HEK293 (cell line): ENCODE results near the gene EIF4H.

ENCODE experiments used
- CTCF ChIA-PET: fragments of 350-600 bp; formaldehyde crosslinking; extraction: SDS; loops from one replicate; lab custom pipeline; 2021; ENCODE audit warnings: antibody characterized with exemption; lab: Yijun Ruan, JAX
- POLR2A ChIA-PET: fragments of 300-600 bp; formaldehyde crosslinking; extraction: SDS; loops from one replicate; lab custom pipeline; 2020; ENCODE audit warnings: antibody characterized with exemption, inconsistent platforms; lab: Yijun Ruan, JAX
- H3K27ac ChIP-seq: fragments of 200-500 bp; sonication (Bioruptor generic); 2 replicates; pipeline ENCODE4 v1.5.1; 2014; ENCODE audit warnings: low read depth, low read length, control low read depth, inconsistent platforms; ENCODE audit errors: extremely low read depth
- H3K36me3 ChIP-seq, 2 experiments: fragments of 200-500 bp in 1 of 2; sonication (Bioruptor generic) in 1 of 2; 1 replicate in 1 of 2; 2 replicates in 1 of 2; pipeline ENCODE4 v1.5.1; 2014 to 2017; ENCODE audit warnings: inconsistent platforms in 2 of 2, low read length in 2 of 2; ENCODE audit not compliant: control insufficient read depth in 2 of 2, insufficient read depth in 1 of 2
- H3K4me1 ChIP-seq: fragments of 200-500 bp; sonication (Bioruptor generic); 2 replicates; pipeline ENCODE4 v1.5.1; 2014; ENCODE audit warnings: mild to moderate bottlenecking, low read length, inconsistent platforms; ENCODE audit not compliant: control insufficient read depth, insufficient read depth
- H3K4me3 ChIP-seq: 2 replicates; pipeline ENCODE4 v1.5.1; 2011; ENCODE audit warnings: low read depth, mild to moderate bottlenecking, control low read depth, low read length, moderate library complexity
- H3K9me3 ChIP-seq: fragments of 200-500 bp; sonication (Bioruptor generic); 2 replicates; pipeline ENCODE4 v1.5.1; 2014; ENCODE audit warnings: low read depth, low read length, inconsistent platforms; ENCODE audit not compliant: control insufficient read depth, insufficient read depth
- BCL11A ChIP-seq: fragments of 450-650 bp; formaldehyde crosslinking; IDR thresholded peaks from 2 replicates; pipeline ENCODE4 v1.5.1; 2016; ENCODE audit warnings: low read depth, missing biosample characterization, missing genetic modification characterization
- CTCF ChIP-seq: fragments of 450-650 bp; formaldehyde crosslinking; IDR thresholded peaks from 2 replicates; pipeline ENCODE4 v1.5.1; 2016; ENCODE audit warnings: missing biosample characterization, missing genetic modification characterization
- FEZF1 ChIP-seq: fragments of 450-650 bp; formaldehyde crosslinking; IDR thresholded peaks from 2 replicates; pipeline ENCODE4 v1.5.1; 2016; ENCODE audit warnings: missing biosample characterization, missing genetic modification characterization
- GLI4 ChIP-seq: fragments of 450-650 bp; formaldehyde crosslinking; IDR thresholded peaks from 2 replicates; pipeline ENCODE4 v1.5.1; 2016; ENCODE audit warnings: missing biosample characterization, missing genetic modification characterization
- HOXA7 ChIP-seq: sonication (generic); formaldehyde crosslinking; IDR thresholded peaks from 2 replicates; pipeline ENCODE4 v1.8.1; 2022; ENCODE audit warnings: missing genetic modification reagents, borderline replicate concordance
- KLF1 ChIP-seq: fragments of 450-650 bp; formaldehyde crosslinking; IDR thresholded peaks from 2 replicates; pipeline ENCODE4 v1.5.1; 2016; ENCODE audit warnings: missing biosample characterization, missing genetic modification characterization
- KLF10 ChIP-seq: fragments of 450-650 bp; IDR thresholded peaks from 2 replicates; pipeline ENCODE4 v1.5.1; 2018; ENCODE audit warnings: missing biosample characterization, mild to moderate bottlenecking, missing genetic modification characterization
- KLF8 ChIP-seq: fragments of 450-650 bp; formaldehyde crosslinking; IDR thresholded peaks from 2 replicates; pipeline ENCODE4 v1.5.1; 2016; ENCODE audit warnings: missing biosample characterization, missing genetic modification characterization
- KLF9 ChIP-seq: fragments of 450-650 bp; formaldehyde crosslinking; IDR thresholded peaks from 2 replicates; pipeline ENCODE4 v1.5.1; 2016; ENCODE audit warnings: missing biosample characterization, missing genetic modification characterization, low read depth
- MZF1 ChIP-seq: fragments of 450-650 bp; formaldehyde crosslinking; IDR thresholded peaks from 2 replicates; pipeline ENCODE4 v1.5.1; 2017; ENCODE audit warnings: missing biosample characterization, missing genetic modification characterization, borderline replicate concordance
- OVOL3 ChIP-seq: fragments of 450-650 bp; formaldehyde crosslinking; IDR thresholded peaks from 2 replicates; pipeline ENCODE4 v1.5.1; 2016; ENCODE audit warnings: missing biosample characterization, missing genetic modification characterization
- PRDM1 ChIP-seq: fragments of 450-650 bp; formaldehyde crosslinking; IDR thresholded peaks from 2 replicates; pipeline ENCODE4; 2016; ENCODE audit warnings: missing biosample characterization, missing genetic modification characterization
- PRDM6 ChIP-seq: fragments of 450-650 bp; formaldehyde crosslinking; IDR thresholded peaks from 2 replicates; pipeline ENCODE4 v1.5.1; 2017; ENCODE audit warnings: missing biosample characterization, missing genetic modification characterization
- TSHZ1 ChIP-seq: fragments of 450-650 bp; formaldehyde crosslinking; IDR thresholded peaks from 2 replicates; pipeline ENCODE4 v1.5.1; 2016; ENCODE audit warnings: missing biosample characterization, missing genetic modification characterization, borderline replicate concordance
- ZBTB44 ChIP-seq: fragments of 450-650 bp; IDR thresholded peaks from 2 replicates; pipeline ENCODE4 v1.5.1; 2018; ENCODE audit warnings: missing biosample characterization, mild to moderate bottlenecking, missing genetic modification characterization
- ZBTB49 ChIP-seq: fragments of 450-650 bp; formaldehyde crosslinking; IDR thresholded peaks from 2 replicates; pipeline ENCODE4 v1.5.1; 2016; ENCODE audit warnings: missing biosample characterization, missing genetic modification characterization, low read depth
- ZNF184 ChIP-seq: fragments of 450-650 bp; IDR thresholded peaks from 2 replicates; pipeline ENCODE4 v1.5.1; 2018; ENCODE audit warnings: missing biosample characterization, mild to moderate bottlenecking, missing genetic modification characterization
- ZNF26 ChIP-seq: fragments of 450-650 bp; formaldehyde crosslinking; IDR thresholded peaks from 2 replicates; pipeline ENCODE4 v1.5.1; 2016; ENCODE audit warnings: missing biosample characterization, missing genetic modification characterization
- ZNF501 ChIP-seq: fragments of 450-650 bp; formaldehyde crosslinking; IDR thresholded peaks from 2 replicates; pipeline ENCODE4 v1.5.1; 2016; ENCODE audit warnings: missing biosample characterization, missing genetic modification characterization
- ZNF521 ChIP-seq: fragments of 450-650 bp; formaldehyde crosslinking; IDR thresholded peaks from 2 replicates; pipeline ENCODE4 v1.5.1; 2017; ENCODE audit warnings: missing biosample characterization, mild to moderate bottlenecking, missing genetic modification characterization
- ZNF580 ChIP-seq: fragments of 450-650 bp; formaldehyde crosslinking; IDR thresholded peaks from 2 replicates; pipeline ENCODE4 v1.5.1; 2016; ENCODE audit warnings: missing biosample characterization, missing genetic modification characterization
- ZNF626 ChIP-seq: fragments of 450-650 bp; sonication (Bioruptor Pico); formaldehyde crosslinking; IDR thresholded peaks from 2 replicates; pipeline ENCODE4 v1.5.1; 2018; ENCODE audit warnings: missing biosample characterization, missing genetic modification characterization, inconsistent platforms
- ZNF658 ChIP-seq: fragments of 450-650 bp; formaldehyde crosslinking; IDR thresholded peaks from 2 replicates; pipeline ENCODE4; 2016; ENCODE audit warnings: missing biosample characterization, missing genetic modification characterization
- ZNF768 ChIP-seq: fragments of 450-650 bp; formaldehyde crosslinking; IDR thresholded peaks from 2 replicates; pipeline ENCODE4 v1.5.1; 2018; ENCODE audit warnings: missing biosample characterization, mild to moderate bottlenecking, missing genetic modification characterization

The EIF4H gene

GRCh38 chr7:74173866-74174605, at the start of gene EIF4H:
EIF4H (plus strand) TSS chr7:74174356; CDS start chr7:74174384, 28 bp downstream.
- Histone ChIP-seq H3K4me3 (peak within 1 kb of the TSS; percentile 86), H3K27ac (peak within 1 kb of the TSS; percentile 87), H3K4me1 (peaks cover 11% of the 10 kb centered on the region; the same call in 1 of the 2 replicates), H3K9me3 (no peaks in the 10 kb centered on the region), H3K36me3 (peaks cover 3 to 25% of the 10 kb centered on the region in 2 experiments; a peak in 2 of 3 replicates)
- CTCF ChIA-PET: interaction anchor here (1.2 to 1.5 kb wide), 3 partner anchors 10 to 32 kb away, joined by 4 to 9 read pairs (median 7); no protein-coding TSS in a partner anchor
- POLR2A ChIA-PET: interaction anchor here (0.6 to 2.0 kb wide), 10 partner anchors 9 to 95 kb away, joined by 3 to 15 read pairs (median 3); partner anchors contain the start of gene LIMK1
- TF ChIP-seq ZNF184 (tag by site-specific recombination): no peak
- 0 out of 2 replicates have a peak, but pooled peaks have one; percentile 10 for TF ChIP-seq OVOL3 (tag by site-specific recombination)
- no peak for TF ChIP-seq ZNF501 (tag by site-specific recombination)
- TF ChIP-seq ZNF626 (tag by site-specific recombination): no peak
- no peak for TF ChIP-seq ZNF768 (tag by site-specific recombination)
- TF ChIP-seq ZNF580 (tag by site-specific recombination): no peak
- TF ChIP-seq GLI4: no peak
- TF ChIP-seq ZBTB44 (tag by site-specific recombination): no peak
- no peak for TF ChIP-seq PRDM1 (tag by site-specific recombination)
- no peak for TF ChIP-seq ZNF521
- TF ChIP-seq HOXA7: peak; percentile 77; the same call in 1 of the 2 replicates
- no peak for TF ChIP-seq MZF1 (tag by site-specific recombination)
- TF ChIP-seq PRDM6 (tag by site-specific recombination): no peak
- TF ChIP-seq KLF10: no peak
- no peak for TF ChIP-seq BCL11A (tag by site-specific recombination)
- TF ChIP-seq KLF9 (tag by site-specific recombination): 0 out of 2 replicates have a peak, but pooled peaks have one; percentile 41
- TF ChIP-seq FEZF1 (tag by site-specific recombination): no peak
- peak; percentile 59 for TF ChIP-seq KLF1
- TF ChIP-seq TSHZ1 (tag by site-specific recombination): no peak
- TF ChIP-seq CTCF: 0 out of 2 replicates have a peak, but pooled peaks have one; percentile 11
- TF ChIP-seq ZNF26 (tag by site-specific recombination): no peak
- TF ChIP-seq ZBTB49: no peak
- no peak for TF ChIP-seq ZNF658 (tag by site-specific recombination)
- TF ChIP-seq KLF8: 0 out of 2 replicates have a peak, but pooled peaks have one; percentile 11
